Suppressor macrophage (primary cell): Measurements from ENCODE around the gene CCR6.

Experiments
- DNase-seq, 4 experiments: peaks; one replicate each; pipeline ENCODE4 v3.0.0-alpha.2; 2020 to 2022

CCR6 gene

GRCh38 chr6:167120583-167120903, 2.4 kb upstream of the CCR6 start:
- peak in 1 of 4 experiments; percentile 28 for DNase-seq

- no peak for DNase-seq
These were observed 1.5 kb upstream of the CCR6 start for GRCh38 chr6:167121335-167121841.

DNA sequence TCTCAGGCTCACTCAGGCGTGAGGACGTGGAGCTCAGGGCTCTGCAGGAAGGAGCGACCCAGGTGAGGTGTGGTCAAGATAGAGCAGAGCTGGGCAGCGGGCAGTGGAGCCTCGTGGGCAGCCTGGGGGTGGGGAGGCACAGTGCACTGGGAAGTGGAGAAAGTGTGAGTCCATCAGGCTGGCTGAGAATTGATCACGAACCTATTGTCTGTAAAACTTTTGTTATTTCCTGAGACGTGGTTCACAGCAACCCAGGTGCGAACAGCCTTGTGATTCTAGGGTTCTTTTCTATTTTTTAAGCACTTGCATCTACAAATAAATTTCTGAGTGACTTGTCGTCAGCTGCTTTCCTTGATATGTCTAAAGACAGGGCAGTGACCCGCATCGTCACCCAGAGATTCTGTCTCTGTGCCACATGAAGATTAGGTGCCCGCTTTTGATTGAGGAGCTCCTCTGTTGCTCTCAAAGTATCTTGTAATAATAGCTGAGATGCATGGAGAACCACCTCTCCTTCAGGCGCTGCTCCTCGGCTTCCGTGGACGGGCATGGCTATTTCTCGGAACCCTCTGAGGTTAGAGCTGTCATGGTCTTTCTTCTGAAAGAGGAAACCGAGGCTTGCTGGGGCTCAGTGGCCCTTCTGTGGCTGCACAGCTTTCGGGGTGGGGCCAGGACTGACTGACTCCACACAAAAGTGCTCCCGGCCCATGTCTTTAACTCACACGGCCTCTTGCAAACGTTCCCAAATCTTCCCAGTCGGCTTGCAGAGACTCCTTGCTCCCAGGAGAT, 662 bp upstream of the CCR6 start:
- DNase-seq = no peak

- no peak for DNase-seq
These were observed 1.9 kb downstream of the CCR6 start for GRCh38 chr6:167124753-167125152.

DNA sequence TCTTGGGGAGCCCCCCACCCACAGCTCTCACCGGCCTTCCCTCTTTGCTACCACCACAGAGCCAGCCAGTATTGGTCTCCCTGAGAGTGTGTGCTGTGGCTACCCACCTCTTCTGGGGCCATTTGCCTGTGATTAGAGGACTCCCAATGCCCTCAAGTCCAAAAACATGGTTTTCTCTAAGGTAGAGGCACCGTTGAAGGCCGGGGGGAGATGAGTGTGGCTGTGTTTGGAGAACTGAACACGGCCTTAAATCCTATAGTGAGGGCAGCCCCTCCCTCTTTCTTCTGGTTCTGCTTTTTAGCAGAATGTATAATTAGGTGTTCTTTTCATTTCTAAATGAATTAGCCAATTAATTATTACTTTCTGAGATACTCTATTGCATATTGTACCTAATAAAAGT, 2.5 kb downstream of the CCR6 start:
- no peak for DNase-seq

- no peak for DNase-seq
These were observed 3.0 kb downstream of the CCR6 start for GRCh38 chr6:167125855-167126349.

DNA sequence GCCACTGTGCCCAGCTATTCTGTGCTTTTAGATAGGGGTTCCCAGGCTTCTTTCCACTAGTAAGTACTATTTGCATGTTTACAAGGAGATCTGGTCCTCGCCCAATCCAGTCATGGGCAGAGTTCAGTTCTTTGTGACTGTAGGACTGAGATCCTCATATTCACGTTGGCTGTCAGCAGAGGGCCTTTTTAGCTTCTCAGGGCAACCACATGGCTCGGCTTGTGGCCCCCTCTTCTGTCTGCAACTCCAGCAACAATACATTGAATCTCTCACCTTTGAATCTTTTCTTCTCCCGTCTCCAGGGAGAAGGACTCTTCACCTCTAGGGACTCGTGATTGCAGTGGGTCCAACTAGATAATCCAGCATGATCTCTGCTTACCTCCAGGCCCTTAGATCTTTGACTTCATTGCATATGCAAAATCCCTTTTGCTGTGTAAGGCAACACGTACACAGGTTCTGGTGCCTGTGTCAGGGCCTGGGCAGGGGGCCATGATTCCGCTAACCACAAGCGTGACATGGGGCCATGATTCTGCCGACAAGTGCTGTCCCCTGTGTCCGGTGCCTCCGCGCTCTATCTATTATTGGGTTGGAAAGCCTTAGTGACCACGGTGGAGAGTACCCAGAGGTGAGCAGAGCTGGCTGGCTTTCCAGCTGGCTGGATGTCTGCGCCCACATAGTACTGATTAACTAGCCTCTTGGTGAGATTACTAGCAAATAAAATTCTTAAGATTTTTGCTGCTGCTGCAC, 5.1 kb downstream of the CCR6 start:
- no peak for DNase-seq

- DNase-seq = no peak
These were observed 6.3 kb downstream of the CCR6 start for GRCh38 chr6:167129159-167129558.

- no peak for DNase-seq
These were observed 6.7 kb downstream of the CCR6 start for GRCh38 chr6:167129562-167129961.

GRCh38 chr6:167130008-167130677, 7.2 kb downstream of the CCR6 start:
- no peak for DNase-seq

DNA sequence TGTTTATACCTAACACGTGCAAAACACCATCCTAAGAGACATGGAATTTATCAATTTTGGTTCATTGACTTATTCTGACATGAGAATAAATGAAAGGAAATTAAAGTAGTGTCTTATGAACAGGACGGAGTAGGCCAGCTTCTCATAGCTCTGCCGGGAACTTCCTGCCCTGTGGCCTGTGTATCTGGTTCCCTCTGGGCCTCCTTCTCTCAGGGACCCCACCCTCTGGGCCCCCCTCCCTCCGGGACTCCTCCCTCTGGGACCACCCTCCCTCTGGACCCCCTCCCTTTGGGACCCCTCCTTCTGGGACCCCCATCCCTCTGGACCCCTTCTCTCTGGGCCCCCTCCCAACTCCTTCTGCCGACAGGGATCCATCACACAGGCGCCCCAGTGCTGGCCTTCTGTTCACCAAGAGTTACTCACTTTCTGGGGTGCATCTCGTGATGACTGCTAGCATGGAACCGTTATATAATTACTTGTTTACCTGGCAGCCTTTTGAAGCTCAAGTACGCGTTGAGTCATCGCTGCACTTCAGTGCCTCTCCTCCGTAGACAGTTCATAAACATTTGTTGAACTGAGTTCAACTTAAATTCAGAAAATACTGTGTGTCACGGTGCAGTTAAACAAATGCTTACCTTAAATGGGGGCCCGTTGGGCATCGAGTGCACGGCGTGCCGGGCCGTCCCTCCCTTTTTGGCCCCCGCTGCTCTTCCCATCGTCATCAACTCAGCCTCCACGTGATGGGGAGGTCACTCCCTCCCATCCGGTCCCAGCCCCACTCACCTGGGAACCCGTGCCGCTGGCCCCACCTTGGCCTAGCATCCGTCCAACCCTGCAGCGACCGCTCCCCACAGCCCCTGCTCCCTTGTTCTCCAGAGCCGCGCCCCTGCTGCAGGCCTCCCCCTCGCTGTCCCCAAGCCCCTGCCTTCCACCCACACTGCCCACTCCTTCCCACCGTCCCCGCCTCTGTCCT, 8.1 kb downstream of the CCR6 start:
- DNase-seq = no peak

- no peak for DNase-seq
These were observed 11.8 kb downstream of the CCR6 start for GRCh38 chr6:167134448-167135328.

GRCh38 chr6:167136376-167136775, 13.5 kb downstream of the CCR6 start:
- peak in 3 of 4 experiments; percentile 34 to 54 (median 52) for DNase-seq

DNA sequence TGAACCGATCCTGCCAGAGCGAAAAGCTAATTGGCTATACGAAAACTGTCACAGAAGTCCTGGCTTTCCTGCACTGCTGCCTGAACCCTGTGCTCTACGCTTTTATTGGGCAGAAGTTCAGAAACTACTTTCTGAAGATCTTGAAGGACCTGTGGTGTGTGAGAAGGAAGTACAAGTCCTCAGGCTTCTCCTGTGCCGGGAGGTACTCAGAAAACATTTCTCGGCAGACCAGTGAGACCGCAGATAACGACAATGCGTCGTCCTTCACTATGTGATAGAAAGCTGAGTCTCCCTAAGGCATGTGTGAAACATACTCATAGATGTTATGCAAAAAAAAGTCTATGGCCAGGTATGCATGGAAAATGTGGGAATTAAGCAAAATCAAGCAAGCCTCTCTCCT, 14.2 kb downstream of the CCR6 start:
- no peak for DNase-seq

GRCh38 chr6:167137881-167138280, 15.0 kb downstream of the CCR6 start:
- no peak for DNase-seq

DNA sequence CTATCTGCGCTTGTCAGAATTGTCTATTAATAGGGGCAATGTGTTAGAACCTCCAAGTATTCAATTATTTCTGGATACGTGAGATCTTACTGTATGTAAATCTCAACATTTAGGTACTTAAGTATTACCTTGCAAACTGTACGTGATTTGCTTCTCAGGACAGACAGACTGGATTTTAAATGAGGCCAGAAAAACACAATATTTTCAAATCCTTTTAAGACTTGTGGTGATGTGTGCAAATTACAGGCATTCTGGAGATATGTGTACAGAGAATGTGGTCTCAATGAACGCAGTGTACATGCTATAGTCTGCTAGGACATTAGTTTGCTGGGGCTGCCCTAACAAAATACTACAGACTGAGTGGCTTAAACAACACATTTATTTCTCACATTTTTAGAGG, 16.9 kb downstream of the CCR6 start:
- no peak for DNase-seq

GRCh38 chr6:167140589-167141474, 17.9 kb downstream of the CCR6 start:
- DNase-seq = no peak

- peak; percentile 43 to 72 (median 54) for DNase-seq
These were observed 19.0 kb downstream of the CCR6 start for GRCh38 chr6:167141667-167142432.

GRCh38 chr6:167142433-167142761, 19.5 kb downstream of the CCR6 start:
- DNase-seq = no peak
